Mucosa of stomach (tissue), 1 donor: ENCODE results near the gene ITGA7.
"Not testable (repeated sequence)": the region's sequence is repeated elsewhere in the genome, so short reads cannot be mapped to it uniquely, and the experiment has no call there.

Source experiments
- H3K27me3 ChIP-seq: one replicate; pipeline ENCODE4 v1.7.0; 2013; ENCODE audit warnings: mild to moderate bottlenecking, low read length; ENCODE audit not compliant: control insufficient read depth, insufficient read depth
- H3K36me3 ChIP-seq: one replicate; pipeline ENCODE4 v1.7.0; 2013; ENCODE audit warnings: low read length; ENCODE audit not compliant: control insufficient read depth, insufficient read depth
- H3K4me1 ChIP-seq: one replicate; pipeline ENCODE4 v1.7.0; 2013; ENCODE audit warnings: mild to moderate bottlenecking, low read length; ENCODE audit not compliant: control insufficient read depth, insufficient read depth
- H3K4me3 ChIP-seq: one replicate; pipeline ENCODE4 v1.7.0; 2013; ENCODE audit warnings: low read length
- H3K9ac ChIP-seq: one replicate; pipeline ENCODE4 v1.7.0; 2013; ENCODE audit warnings: mild to moderate bottlenecking, low read length, moderate library complexity
- H3K9me3 ChIP-seq: one replicate; pipeline ENCODE4 v1.7.0; 2013; ENCODE audit warnings: mild to moderate bottlenecking, low read length, moderate library complexity; ENCODE audit not compliant: control insufficient read depth
- donor health status: Pancreatic carcinoma.

ITGA7 gene

GRCh38 chr12:55657212-55657611 is 50.5 kb downstream of the ITGA7 start:
- H3K4me1 ChIP-seq = no peaks in the 10 kb centered on the region
- no peak overlapping the region for H3K9ac ChIP-seq
- no peak overlapping the region for H3K4me3 ChIP-seq
- peaks cover 4% of the 10 kb centered on the region for H3K27me3 ChIP-seq
- no peaks in the 10 kb centered on the region for H3K36me3 ChIP-seq
- H3K9me3 ChIP-seq = no peaks in the 10 kb centered on the region

- H3K9me3 ChIP-seq = no peaks in the 10 kb centered on the region
- H3K36me3 ChIP-seq = no peaks in the 10 kb centered on the region
- H3K4me1 ChIP-seq = peaks cover 3% of the 10 kb centered on the region
- H3K4me3 ChIP-seq = no peak overlapping the region
- peaks cover 4% of the 10 kb centered on the region for H3K27me3 ChIP-seq
- H3K9ac ChIP-seq = no peak overlapping the region
Observed at GRCh38 chr12:55654511-55655214, 53.0 kb downstream of the ITGA7 start.

- no peak overlapping the region for H3K9ac ChIP-seq
- H3K9me3 ChIP-seq = no peaks in the 10 kb centered on the region
Observed at GRCh38 chr12:55653031-55653430, 54.7 kb downstream of the ITGA7 start.

GRCh38 chr12:55652352-55652751 is 55.4 kb downstream of the ITGA7 start:
- Histone ChIP-seq H3K27me3 (peaks cover 4% of the 10 kb centered on the region), H3K36me3 (no peaks in the 10 kb centered on the region), H3K9ac (no peak overlapping the region), H3K4me1 (peaks cover 3% of the 10 kb centered on the region), H3K9me3 (no peaks in the 10 kb centered on the region), H3K4me3 (no peak overlapping the region)

More at GRCh38 chr12:55653031-55653430, 54.7 kb downstream of the ITGA7 start:
- Histone ChIP-seq H3K27me3 (peaks cover 4% of the 10 kb centered on the region), H3K4me1 (peaks cover 3% of the 10 kb centered on the region), H3K4me3 (no peak overlapping the region), H3K36me3 (no peaks in the 10 kb centered on the region)

GRCh38 chr12:55651299-55651683 is 56.4 kb downstream of the ITGA7 start:
- H3K27me3 ChIP-seq = no peaks in the 10 kb centered on the region
- no peaks in the 10 kb centered on the region for H3K9me3 ChIP-seq
- H3K4me1 ChIP-seq = peaks cover 9% of the 10 kb centered on the region
- H3K9ac ChIP-seq = no peak overlapping the region
- H3K36me3 ChIP-seq = no peaks in the 10 kb centered on the region
- H3K4me3 ChIP-seq = no peak overlapping the region

- H3K4me3 ChIP-seq, H3K36me3 ChIP-seq: not testable (repeated sequence)
Observed at GRCh38 chr12:55650620-55651298, 56.9 kb downstream of the ITGA7 start.

GRCh38 chr12:55647027-55647426 is 60.7 kb downstream of the ITGA7 start:
- Histone ChIP-seq H3K4me3 (no peak overlapping the region), H3K27me3 (no peaks in the 10 kb centered on the region), H3K36me3 (no peaks in the 10 kb centered on the region), H3K9ac (no peak overlapping the region), H3K9me3 (no peaks in the 10 kb centered on the region), H3K4me1 (peaks cover 10% of the 10 kb centered on the region)

More at GRCh38 chr12:55650620-55651298, 56.9 kb downstream of the ITGA7 start:
- not testable (repeated sequence) for H3K9me3 ChIP-seq, H3K4me1 ChIP-seq, H3K27me3 ChIP-seq, H3K9ac ChIP-seq

GRCh38 chr12:55644591-55644990 is 63.1 kb downstream of the ITGA7 start:
- H3K4me3 ChIP-seq = no peak overlapping the region
- H3K36me3 ChIP-seq = no peaks in the 10 kb centered on the region
- H3K9me3 ChIP-seq = no peaks in the 10 kb centered on the region
- no peaks in the 10 kb centered on the region for H3K27me3 ChIP-seq
- H3K4me1 ChIP-seq = peaks cover 7% of the 10 kb centered on the region
- no peak overlapping the region for H3K9ac ChIP-seq

GRCh38 chr12:55642669-55643068 is 65.0 kb downstream of the ITGA7 start:
- Histone ChIP-seq H3K4me1 (peaks cover 7% of the 10 kb centered on the region), H3K9me3 (no peaks in the 10 kb centered on the region), H3K36me3 (no peaks in the 10 kb centered on the region), H3K4me3 (no peak overlapping the region), H3K27me3 (peaks cover 6% of the 10 kb centered on the region), H3K9ac (no peak overlapping the region)

- Histone ChIP-seq H3K36me3 (no peaks in the 10 kb centered on the region), H3K9ac (no peak overlapping the region), H3K4me1 (peaks cover 7% of the 10 kb centered on the region), H3K9me3 (no peaks in the 10 kb centered on the region), H3K4me3 (no peak overlapping the region), H3K27me3 (peaks cover 6% of the 10 kb centered on the region)
Observed at GRCh38 chr12:55642267-55642666, 65.4 kb downstream of the ITGA7 start.

GRCh38 chr12:55641595-55641994 is 66.1 kb downstream of the ITGA7 start:
- no peaks in the 10 kb centered on the region for H3K36me3 ChIP-seq
- no peak overlapping the region for H3K9ac ChIP-seq
- peaks cover 4% of the 10 kb centered on the region for H3K4me1 ChIP-seq
- H3K27me3 ChIP-seq = peaks cover 6% of the 10 kb centered on the region
- no peak overlapping the region for H3K4me3 ChIP-seq
- H3K9me3 ChIP-seq = no peaks in the 10 kb centered on the region

- H3K9ac ChIP-seq = no peak overlapping the region
- peaks cover 9% of the 10 kb centered on the region for H3K27me3 ChIP-seq
- no peaks in the 10 kb centered on the region for H3K36me3 ChIP-seq
- H3K4me1 ChIP-seq = no peaks in the 10 kb centered on the region
- no peaks in the 10 kb centered on the region for H3K9me3 ChIP-seq
- H3K4me3 ChIP-seq = no peak overlapping the region
Observed at GRCh38 chr12:55637467-55637866, 70.2 kb downstream of the ITGA7 start.
